ENCODE results near the gene NGFR. TPM values are rescaled to one million over a fixed set of nuclear protein-coding genes. Genes with fewer than 3 reads are reported as not detected.

NGFR gene
- total RNA-seq, 1 donor from 2014 or later, result 1.8 TPM

- H3K4me3 Mint-ChIP-seq (ENCODE audit: unreplicated experiment), result no peak overlapping the region
- H3K27me3 Mint-ChIP-seq (ENCODE audit: low read depth), result peaks cover 70% of the 10 kb centered on the region
- TF ChIP-seq CTCF (IDR thresholded peaks at IDR 0.05), result no peak
- H3K27ac Mint-ChIP-seq (ENCODE audit: unreplicated experiment), result no peak overlapping the region
- H3K9me3 Mint-ChIP-seq (ENCODE audit: low read depth), result peaks cover 4% of the 10 kb centered on the region
- DNase-seq (ENCODE audit: low spot score), result no peak
- H3K4me1 Mint-ChIP-seq (ENCODE audit: low read depth), result no peaks in the 10 kb centered on the region
- H3K36me3 Mint-ChIP-seq (ENCODE audit: low read depth), result no peaks in the 10 kb centered on the region
These were observed 29.7 kb upstream of the NGFR start for GRCh38 chr17:49465331-49465903.

- TF ChIP-seq CTCF (IDR thresholded peaks at IDR 0.05), result no peak
- Mint-ChIP-seq H3K27ac (ENCODE audit: unreplicated experiment) (no peak overlapping the region), H3K4me1 (ENCODE audit: low read depth) (peaks cover 8% of the 10 kb centered on the region), H3K4me3 (ENCODE audit: unreplicated experiment) (no peak overlapping the region), H3K9me3 (ENCODE audit: low read depth) (peaks cover 4% of the 10 kb centered on the region), H3K27me3 (ENCODE audit: low read depth) (peaks cover 60% of the 10 kb centered on the region), H3K36me3 (ENCODE audit: low read depth) (no peaks in the 10 kb centered on the region)
- no peak for DNase-seq (ENCODE audit: low spot score)
These were observed 28.7 kb upstream of the NGFR start for GRCh38 chr17:49466436-49466835.

GRCh38 chr17:49467175-49467574 lies 27.9 kb upstream of the NGFR start:
- H3K36me3 Mint-ChIP-seq (ENCODE audit: low read depth), result no peaks in the 10 kb centered on the region
- no peak overlapping the region for H3K4me3 Mint-ChIP-seq (ENCODE audit: unreplicated experiment)
- H3K27ac Mint-ChIP-seq (ENCODE audit: unreplicated experiment), result no peak overlapping the region
- no peak for TF ChIP-seq CTCF (IDR thresholded peaks at IDR 0.05)
- DNase-seq (ENCODE audit: low spot score), result no peak
- peaks cover 12% of the 10 kb centered on the region for H3K4me1 Mint-ChIP-seq (ENCODE audit: low read depth)
- H3K27me3 Mint-ChIP-seq (ENCODE audit: low read depth), result peaks cover 58% of the 10 kb centered on the region
- peaks cover 4% of the 10 kb centered on the region for H3K9me3 Mint-ChIP-seq (ENCODE audit: low read depth)

- TF ChIP-seq CTCF (IDR thresholded peaks at IDR 0.05), result no peak
- H3K27ac Mint-ChIP-seq (ENCODE audit: unreplicated experiment), result no peak overlapping the region
- H3K9me3 Mint-ChIP-seq (ENCODE audit: low read depth), result peaks cover 4% of the 10 kb centered on the region
- DNase-seq (ENCODE audit: low spot score), result no peak
- no peaks in the 10 kb centered on the region for H3K36me3 Mint-ChIP-seq (ENCODE audit: low read depth)
- H3K4me3 Mint-ChIP-seq (ENCODE audit: unreplicated experiment), result no peak overlapping the region
- H3K4me1 Mint-ChIP-seq (ENCODE audit: low read depth), result peaks cover 12% of the 10 kb centered on the region
- peaks cover 50% of the 10 kb centered on the region for H3K27me3 Mint-ChIP-seq (ENCODE audit: low read depth)
These were observed 26.2 kb upstream of the NGFR start for GRCh38 chr17:49468811-49469385.

- Mint-ChIP-seq H3K36me3 (ENCODE audit: low read depth) (no peaks in the 10 kb centered on the region), H3K4me3 (ENCODE audit: unreplicated experiment) (no peak overlapping the region), H3K9me3 (ENCODE audit: low read depth) (no peaks in the 10 kb centered on the region), H3K27me3 (ENCODE audit: low read depth) (peaks cover 48% of the 10 kb centered on the region), H3K27ac (ENCODE audit: unreplicated experiment) (no peak overlapping the region), H3K4me1 (ENCODE audit: low read depth) (peaks cover 12% of the 10 kb centered on the region)
- no peak for DNase-seq (ENCODE audit: low spot score)
- no peak for TF ChIP-seq CTCF (IDR thresholded peaks at IDR 0.05)
These were observed 25.0 kb upstream of the NGFR start for GRCh38 chr17:49469831-49470810.

All from chondrocyte (in vitro differentiated cells).